MV-4-11 (cell line): Measurements from ENCODE around the gene NEK10.
"Not testable (repeated sequence)": the region's sequence is repeated elsewhere in the genome, so short reads cannot be mapped to it uniquely, and the experiment has no call there.

Experiments
- DNase-seq: peaks from one replicate; lab custom pipeline; 2025; lab: John Stamatoyannopoulos, UW

NEK10 gene, protein sequence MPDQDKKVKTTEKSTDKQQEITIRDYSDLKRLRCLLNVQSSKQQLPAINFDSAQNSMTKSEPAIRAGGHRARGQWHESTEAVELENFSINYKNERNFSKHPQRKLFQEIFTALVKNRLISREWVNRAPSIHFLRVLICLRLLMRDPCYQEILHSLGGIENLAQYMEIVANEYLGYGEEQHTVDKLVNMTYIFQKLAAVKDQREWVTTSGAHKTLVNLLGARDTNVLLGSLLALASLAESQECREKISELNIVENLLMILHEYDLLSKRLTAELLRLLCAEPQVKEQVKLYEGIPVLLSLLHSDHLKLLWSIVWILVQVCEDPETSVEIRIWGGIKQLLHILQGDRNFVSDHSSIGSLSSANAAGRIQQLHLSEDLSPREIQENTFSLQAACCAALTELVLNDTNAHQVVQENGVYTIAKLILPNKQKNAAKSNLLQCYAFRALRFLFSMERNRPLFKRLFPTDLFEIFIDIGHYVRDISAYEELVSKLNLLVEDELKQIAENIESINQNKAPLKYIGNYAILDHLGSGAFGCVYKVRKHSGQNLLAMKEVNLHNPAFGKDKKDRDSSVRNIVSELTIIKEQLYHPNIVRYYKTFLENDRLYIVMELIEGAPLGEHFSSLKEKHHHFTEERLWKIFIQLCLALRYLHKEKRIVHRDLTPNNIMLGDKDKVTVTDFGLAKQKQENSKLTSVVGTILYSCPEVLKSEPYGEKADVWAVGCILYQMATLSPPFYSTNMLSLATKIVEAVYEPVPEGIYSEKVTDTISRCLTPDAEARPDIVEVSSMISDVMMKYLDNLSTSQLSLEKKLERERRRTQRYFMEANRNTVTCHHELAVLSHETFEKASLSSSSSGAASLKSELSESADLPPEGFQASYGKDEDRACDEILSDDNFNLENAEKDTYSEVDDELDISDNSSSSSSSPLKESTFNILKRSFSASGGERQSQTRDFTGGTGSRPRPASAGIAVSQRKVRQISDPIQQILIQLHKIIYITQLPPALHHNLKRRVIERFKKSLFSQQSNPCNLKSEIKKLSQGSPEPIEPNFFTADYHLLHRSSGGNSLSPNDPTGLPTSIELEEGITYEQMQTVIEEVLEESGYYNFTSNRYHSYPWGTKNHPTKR

DNA sequence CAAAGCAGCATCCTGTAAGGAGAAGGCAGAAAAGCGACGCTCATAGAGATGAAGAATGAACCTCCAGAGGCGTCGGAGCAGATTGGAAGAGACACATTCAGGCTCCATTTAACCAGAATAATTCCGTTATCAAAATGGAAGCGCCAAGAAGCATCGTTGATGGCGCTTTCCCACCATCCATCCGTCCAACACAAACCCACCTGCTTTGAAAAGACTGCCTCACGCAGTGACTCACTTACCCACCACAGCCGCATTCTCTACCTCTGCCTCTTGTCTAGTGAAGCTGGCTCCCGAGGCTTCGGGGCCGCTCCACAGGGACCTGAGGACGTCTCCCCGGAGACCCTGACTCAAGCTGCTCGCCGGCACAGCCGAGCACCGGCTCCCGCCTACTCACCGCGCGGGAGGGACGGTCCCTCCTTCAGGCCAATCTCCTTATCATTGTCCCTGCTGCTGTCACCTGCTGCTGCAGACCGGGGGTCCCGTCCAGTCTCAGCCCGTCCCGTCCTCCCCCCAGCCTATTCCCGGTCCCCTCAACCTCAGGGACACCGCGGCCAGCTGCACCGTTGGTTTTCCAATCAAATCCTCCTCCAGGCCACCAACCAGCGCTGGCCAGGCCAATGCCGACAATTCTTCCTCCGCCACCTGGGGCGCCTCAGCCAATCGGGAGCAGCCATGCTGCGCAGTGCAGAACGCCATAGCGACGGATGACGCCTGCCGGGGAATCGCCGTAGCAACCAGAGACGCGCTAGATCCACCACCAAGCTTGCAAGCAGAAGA lies at the start of gene NEK10:
NEK10 (minus strand) TSS at position 553 of the 777 bp plus-strand sequence. CDS start 16,501 bp downstream, outside the sequence.
- peak; percentile 82 for DNase-seq

DNA sequence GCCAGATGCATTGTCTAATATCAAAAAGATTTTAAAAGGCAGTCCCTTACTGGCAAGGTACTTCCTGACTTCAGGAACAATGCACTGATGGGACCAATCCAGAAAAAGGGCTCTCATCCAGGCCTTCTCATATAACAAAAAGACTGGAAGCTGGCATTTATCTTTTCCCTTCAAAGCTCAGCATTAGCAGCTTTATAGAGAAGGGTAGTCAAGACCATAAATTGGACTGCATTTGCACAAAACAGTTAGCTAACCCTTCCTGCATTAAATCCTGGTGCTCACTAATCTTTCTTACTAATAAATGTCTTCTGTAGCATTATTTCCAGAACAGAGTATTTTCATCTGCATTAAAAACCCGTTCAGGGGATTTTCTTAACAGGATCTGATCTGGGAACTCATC lies 46.0 kb upstream of the NEK10 start:
- DNase-seq: no peak

DNA sequence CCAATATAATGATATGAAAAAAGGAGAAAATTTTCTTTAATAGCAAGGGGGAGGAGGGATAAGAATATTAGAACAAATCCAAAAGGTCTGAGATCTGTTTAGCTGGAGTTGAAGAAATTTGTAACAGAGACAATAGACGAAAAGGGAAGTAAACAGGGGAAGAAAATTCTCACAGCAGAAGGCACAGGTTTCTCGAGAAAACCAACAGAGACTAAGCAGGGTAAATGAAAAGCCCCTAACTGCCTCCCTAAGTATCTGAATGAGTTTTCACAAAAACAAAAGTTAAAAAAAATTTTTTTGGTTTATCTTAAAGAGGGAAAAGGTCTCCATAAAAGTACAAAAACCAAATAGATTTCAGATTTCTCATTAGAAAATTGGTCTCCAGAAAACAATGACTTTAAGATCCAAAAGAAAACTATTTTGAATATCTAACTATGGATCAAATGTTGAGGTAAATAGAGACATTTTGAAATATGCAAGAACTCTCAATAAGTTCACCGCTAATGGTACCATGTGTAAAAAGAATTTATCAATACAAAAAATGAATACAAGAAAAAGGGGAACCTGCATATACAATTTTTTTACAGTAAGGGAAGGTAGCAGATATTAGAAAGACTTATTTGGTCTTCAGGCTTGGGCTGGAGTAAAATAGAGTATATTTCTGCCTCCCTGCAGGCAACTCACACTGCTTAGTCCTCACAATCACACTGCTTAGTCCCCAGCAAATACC lies 23.9 kb upstream of the NEK10 start:
- no peak for DNase-seq

DNA sequence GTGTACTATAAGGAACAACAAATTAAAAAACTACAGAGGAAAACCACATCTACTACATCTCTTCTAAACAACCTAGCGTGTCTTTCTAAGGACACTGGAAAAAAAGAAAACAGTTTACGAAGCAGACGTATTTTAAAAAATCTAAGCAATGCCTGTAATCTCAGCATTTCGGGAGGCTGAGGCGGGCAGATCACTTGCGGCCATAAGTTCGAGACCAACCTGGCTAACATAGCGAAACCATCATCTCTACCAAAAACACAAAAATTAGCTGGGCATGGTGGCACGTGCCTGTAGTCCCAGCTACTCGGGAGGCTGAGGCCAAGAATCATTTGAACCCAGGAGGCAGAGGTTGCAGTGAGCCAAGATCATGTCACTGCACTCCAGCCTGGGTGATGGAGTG lies 23.2 kb upstream of the NEK10 start:
- not testable (repeated sequence) for DNase-seq

DNA sequence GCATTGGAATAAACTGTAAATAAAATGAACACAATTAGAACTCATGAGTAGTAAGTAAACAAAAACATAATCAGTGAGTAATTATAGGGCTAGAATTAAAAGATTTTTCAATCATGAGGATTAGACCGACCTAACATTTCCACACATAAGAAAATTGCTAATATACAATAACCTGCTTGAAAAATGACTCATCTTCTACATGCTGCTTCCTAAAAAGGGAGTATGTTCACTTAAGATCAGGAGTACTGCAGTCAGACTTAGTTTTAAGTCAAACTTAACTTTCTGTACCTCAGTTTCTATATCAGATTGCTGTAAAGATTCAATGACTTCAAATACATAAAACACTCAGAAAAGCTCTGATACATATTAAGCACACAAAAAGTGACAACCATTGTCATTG lies 22.6 kb upstream of the NEK10 start:
- DNase-seq: no peak

DNA sequence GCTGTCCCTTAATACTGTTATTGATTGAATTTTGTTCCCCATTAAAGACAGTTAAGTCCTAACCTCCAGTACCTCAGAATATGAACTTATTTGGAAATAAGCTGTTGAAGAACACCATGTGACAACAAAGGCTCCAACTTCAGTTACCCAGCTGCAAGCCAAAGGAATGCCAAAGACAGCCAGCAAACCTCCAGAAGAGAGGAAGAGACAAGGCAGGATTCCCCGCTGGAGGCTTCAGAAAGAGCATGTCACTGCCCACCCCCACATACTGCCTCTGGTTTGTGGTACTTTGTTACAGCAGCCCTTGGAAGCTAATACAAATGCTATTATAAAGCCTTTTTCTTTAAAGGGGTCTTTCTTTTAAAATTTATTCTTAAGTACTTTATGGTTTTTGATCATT lies 18.4 kb upstream of the NEK10 start:
- no peak for DNase-seq

DNA sequence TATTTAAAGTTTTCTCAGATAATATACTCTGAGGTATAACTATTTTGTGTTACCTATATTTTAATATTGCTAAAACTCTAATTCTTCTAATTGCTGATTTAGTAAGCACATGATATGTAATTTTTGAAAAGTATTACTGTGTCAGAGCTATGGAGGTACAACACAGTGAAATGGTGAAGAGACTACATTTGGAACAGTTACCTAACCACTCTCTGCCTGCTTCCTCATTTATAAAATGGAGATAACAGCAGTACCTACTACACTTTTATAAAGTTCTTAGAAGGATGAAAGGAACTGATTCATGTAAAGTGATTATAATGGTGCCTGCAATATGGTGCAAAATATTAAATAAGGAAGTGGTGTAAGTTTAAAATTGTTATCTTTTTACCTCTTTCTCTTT lies 16.3 kb upstream of the NEK10 start:
- DNase-seq: no peak

DNA sequence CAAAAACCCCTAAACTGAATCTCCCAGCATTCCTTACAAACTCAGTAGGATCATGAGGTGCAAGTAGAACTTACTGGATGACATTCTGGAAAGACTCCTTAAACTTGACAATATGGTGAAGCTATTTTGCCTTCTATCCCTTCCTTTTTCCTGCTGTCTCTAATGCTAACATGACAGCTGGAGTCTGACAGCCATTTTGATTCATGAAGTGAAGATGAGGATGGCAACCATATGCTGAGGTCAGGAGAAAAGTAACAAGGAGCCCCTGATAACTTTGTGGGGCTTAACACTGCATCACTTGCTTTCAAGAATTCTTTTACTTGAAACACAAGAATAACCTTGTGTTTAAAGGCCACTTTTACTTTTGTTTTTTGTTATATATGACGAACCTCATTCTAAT lies 15.0 kb upstream of the NEK10 start:
- no peak for DNase-seq

DNA sequence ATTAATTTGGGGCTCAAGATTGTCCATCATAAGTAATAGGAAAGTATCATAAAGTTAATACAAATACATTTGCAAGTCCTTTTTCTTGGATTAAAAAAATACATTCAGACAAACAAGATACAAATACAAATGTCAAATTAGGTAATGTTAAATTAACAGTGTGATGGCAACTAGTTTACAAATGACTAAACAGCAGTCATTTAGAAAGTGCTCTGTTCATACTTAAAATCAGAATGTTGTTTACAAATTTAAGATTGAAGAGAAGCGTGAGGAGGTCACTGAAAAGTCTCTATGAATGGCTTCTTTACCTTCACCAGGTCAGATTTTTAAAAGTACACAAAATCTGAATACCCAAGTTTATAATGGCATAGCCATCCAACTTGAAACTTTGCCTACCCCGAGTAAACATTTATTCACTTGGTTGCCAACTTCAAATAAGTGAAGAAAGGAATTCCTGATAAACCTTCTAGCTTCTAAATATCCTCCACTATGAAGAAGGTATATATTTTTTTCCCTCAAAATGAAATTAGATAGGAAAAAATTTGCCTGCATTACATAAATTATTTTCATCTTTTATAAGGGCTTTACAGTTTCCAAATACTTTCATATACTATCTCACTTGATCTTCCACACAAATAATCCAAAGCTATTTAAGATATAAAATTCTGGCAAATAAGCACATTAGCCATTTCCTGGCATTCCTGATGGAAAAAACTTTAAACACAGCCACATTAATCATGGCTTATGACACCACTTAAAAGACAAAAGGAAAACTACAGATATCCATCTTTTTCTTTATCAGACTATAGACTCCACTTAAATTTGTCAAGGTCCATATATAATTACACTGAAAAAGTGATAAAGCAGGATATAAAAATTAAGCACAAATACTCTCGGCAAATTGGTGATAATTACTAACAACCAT lies 11.5 kb upstream of the NEK10 start:
- no peak for DNase-seq

DNA sequence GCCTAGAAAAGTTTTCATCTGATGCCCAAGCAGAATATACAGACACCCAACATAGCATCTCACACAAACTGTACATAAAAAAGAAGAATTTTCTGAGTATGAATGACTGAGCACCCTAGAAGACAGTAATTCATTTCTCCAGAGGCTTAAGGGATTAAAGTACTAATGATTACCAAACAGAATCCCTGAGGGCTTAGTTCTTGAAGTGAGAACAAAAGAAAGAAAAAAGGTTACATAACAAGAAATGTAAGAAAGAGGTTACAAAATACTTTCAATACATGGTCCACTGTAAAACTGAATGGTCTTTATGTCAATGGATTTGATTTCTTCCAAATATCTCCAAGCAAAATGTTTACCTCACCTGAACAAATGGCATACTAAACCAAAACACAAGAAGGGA lies 9.1 kb upstream of the NEK10 start:
- no peak for DNase-seq

DNA sequence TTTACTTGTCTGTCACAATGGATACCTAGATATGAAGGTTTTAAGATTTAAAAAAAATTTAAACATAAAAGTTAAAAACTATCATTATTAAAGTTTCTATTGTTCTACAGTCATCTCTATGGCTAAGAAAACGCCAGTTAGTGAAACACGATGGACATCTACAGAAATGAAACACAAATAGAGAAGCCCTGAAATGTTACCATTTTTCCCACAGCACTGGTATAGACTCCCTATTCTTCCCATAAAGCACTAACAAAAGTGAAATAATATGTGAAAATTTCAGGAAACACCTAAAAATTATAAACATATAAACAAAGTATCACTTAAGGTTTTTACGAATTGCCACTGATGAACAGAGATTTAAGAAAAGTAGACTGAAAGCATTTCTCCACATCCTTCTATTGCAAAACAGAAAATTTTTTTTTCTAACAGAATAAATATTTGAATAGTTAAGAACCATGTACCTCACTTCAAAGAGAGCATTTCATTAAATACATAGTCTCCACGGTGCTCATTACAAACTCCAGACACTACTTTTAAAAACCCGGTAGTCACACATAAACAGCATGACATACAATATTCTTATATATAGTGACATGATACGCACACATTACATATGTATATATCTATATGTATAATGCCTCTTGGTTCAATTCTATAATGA lies 7.1 kb upstream of the NEK10 start:
- no peak for DNase-seq

DNA sequence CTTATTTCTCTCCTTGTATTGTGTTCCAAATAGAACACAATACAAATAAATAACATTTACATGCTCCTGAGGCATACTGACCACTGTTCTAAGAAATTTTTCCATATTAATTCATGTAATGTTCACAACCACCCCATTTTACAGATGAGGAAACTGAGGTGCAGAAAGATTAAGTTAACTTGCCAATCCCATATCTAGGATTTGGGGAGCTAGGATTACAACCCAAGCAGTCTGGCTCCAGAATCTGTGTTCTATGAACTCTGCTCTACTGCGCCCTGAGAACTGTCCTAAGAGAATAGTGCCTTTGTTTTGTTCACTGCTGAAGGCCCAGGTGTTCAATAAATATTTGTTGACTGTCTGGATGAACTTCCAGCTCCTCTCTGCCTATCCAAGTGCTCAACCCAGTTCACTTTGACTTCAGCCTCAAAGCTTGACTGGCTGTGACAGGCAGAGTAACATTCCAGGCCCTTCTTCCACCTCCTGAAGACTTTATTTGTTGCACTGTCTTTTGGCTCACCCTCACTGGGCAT lies 3.1 kb downstream of the NEK10 start:
- no peak for DNase-seq

DNA sequence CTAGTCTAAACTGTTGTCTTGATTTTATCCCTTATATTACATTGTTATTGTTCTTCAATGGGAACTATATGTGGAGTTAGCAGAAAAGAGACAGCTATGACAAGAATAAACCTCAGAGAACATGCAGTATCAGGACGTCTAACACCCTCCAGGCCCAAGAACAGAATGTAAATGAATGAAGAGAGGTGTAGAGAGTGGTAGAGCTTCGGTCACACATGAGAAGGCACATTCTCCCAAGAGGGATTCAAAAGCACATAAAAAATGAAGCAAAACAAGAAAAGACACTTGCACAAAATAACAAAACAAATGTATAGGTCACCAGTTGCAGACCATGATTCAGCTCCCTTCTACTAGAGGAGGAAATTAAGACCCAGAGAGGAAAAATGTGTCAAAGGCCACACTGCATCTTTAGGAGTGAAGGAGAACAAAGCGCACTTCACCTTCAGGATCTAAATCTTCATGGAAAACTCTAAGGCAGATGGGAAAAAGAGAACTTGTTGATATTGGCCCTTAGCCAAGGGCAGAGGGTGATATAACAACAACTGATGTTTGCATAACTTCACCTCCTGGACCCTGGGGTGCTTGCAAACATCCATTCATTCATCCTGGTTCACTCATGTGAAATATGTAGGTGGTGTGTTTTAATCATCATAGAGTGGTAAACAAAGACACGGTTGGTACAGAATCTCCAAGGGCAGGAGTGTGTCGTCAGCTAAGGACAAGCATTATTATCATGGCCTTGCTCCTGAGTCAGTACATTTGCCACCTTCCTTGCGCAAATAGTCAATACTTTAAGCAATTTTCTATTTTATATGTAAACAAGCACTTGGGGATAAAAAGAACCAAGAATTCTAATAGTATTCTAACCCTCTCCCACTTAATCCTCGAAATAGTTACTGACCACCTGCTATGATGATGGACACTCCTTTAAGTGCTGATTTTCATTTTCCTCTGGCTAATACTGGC lies 8.8 kb downstream of the NEK10 start:
- DNase-seq: no peak

DNA sequence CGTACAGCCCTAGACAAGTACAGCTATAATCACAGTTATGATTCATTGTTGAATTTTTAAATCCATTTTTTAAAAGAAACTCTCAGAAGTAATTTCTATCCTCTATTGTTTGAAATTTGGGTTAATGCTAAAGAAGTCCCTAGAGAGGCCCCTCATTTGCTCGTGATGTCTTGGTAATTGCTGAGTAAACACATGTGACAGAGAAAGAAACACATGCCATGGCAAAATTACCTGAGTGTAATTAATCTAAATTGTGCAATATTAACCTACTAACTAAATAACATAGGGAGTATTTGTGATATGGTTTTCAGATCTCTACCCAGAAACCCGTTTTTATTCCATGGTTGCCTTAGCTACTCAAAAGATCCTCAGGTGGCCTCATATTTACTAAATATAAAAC lies 10.8 kb downstream of the NEK10 start:
- no peak for DNase-seq

DNA sequence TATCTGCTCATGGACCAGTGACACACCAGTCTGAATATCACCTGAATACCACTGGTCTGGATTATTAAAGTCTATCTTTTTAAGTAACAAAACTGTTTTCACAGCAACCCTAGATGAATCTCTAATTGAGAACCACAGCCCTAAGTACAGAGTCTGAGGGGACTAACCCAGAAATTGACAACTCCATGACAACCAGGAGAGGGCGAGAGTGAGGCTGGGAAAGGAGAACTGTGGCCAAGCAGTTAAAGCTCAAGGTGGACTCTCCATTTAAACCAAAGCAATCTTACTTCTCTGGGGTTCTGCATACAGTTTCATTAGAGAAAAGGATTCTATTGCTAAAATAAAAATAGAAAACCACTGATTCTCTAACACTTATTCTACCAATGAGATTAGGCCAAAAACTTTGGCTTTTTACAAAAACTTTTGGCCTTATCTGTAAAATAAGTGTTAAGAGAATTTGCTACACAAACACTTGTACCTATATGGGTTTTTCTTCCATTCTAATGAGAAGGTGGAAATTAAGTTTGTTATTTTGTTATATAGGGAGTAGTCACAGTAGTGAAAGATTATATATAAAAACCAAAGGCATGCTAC lies 11.4 kb downstream of the NEK10 start:
- peak; percentile 54 for DNase-seq

DNA sequence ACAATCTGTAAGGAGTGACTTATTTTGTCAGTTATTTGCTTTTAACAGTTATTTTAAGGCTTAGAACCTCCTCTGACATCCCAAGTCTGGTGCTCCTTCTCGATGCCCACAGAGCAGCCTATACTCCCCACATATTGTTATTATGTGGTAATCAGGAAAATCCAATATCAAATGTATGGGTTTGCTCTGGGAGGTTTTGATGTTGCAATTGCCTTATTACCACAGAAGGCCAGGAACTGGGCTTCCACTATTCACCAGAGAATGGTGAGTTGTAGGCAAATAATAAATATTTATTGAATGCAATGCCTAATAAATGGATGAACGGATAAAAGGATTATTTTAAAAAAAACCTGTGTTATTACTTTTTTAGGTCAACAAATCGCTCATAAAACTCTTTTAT lies 12.2 kb downstream of the NEK10 start:
- DNase-seq: no peak

DNA sequence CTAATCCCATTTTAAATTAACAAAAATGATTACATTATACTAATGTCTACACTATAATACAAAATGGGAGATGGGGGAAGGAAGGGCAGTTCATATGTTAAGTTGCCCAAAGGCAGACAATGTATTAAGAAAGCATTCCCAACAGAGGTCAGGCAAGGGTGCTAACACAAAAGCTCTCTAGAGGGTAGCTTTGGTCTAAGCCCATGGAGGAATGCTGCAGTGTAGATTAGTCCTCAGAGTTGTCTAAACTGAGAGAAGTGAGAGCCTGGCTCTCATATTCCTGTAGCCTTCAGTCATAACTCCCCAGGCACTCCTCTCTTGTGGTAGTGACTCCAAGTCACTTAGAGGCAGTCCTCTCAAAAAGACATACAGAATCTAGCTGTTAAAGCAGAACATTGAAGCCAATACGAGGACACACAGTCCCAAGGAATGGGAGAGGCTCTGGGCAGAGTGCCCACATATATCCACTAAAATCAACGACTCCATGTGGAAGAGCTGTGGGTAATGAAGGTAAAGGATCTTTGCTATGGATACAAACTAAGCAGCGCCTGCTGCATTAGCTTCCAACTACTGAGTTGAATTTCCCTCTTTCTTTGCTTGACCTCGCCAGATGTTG lies 14.5 kb downstream of the NEK10 start:
- DNase-seq: no peak
